Hematopoietic multipotent progenitor cell treated with erythropoietin and hydrocortisone succinate and interleukin-3 and kit ligand, for 17 days (in vitro differentiated cells): ENCODE data around the gene CATSPERD.
"Not testable (repeated sequence)": the region's sequence is repeated elsewhere in the genome, so short reads cannot be mapped to it uniquely, and the experiment has no call there.

Experiments used
- DNase-seq: peaks from one replicate; pipeline ENCODE4 v3.0.0-alpha.2; 2015; ENCODE audit warnings: low spot score

CATSPERD gene

GRCh38 chr19:5697022-5697889 lies 23.2 kb upstream of the CATSPERD start:
- no peak for DNase-seq

GRCh38 chr19:5697890-5698634 lies 22.4 kb upstream of the CATSPERD start:
- no peak for DNase-seq

- DNase-seq = no peak
These were observed 21.6 kb upstream of the CATSPERD start for GRCh38 chr19:5698635-5699422.

GRCh38 chr19:5700455-5701092 lies 19.9 kb upstream of the CATSPERD start:
- DNase-seq = no peak

- not testable (repeated sequence) for DNase-seq
These were observed 18.4 kb upstream of the CATSPERD start for GRCh38 chr19:5702053-5702410.

- no peak for DNase-seq
These were observed 16.3 kb upstream of the CATSPERD start for GRCh38 chr19:5703819-5704818.

GRCh38 chr19:5705552-5705951 lies 14.9 kb upstream of the CATSPERD start:
- no peak for DNase-seq

- no peak for DNase-seq
These were observed 13.4 kb upstream of the CATSPERD start for GRCh38 chr19:5706876-5707573.

GRCh38 chr19:5707576-5708575 lies 12.6 kb upstream of the CATSPERD start:
- DNase-seq = no peak

GRCh38 chr19:5711025-5711424 lies 9.4 kb upstream of the CATSPERD start:
- no peak for DNase-seq

GRCh38 chr19:5711713-5712161 lies 8.7 kb upstream of the CATSPERD start:
- DNase-seq = no peak

- no peak for DNase-seq
These were observed 7.2 kb upstream of the CATSPERD start for GRCh38 chr19:5713228-5713627.

- DNase-seq = no peak
These were observed 5.6 kb upstream of the CATSPERD start for GRCh38 chr19:5714816-5715215.

GRCh38 chr19:5717215-5717935 lies 3.1 kb upstream of the CATSPERD start:
- DNase-seq = no peak

- peak; percentile 8 for DNase-seq
These were observed 2.3 kb upstream of the CATSPERD start for GRCh38 chr19:5718037-5718578.

- DNase-seq = peak; percentile 71
These were observed 1.7 kb upstream of the CATSPERD start for GRCh38 chr19:5718579-5719273.
